Erythroblast (primary cell): ENCODE data around the gene LRP5.

ENCODE experiments used
- GATA1 ChIP-seq: IDR thresholded peaks from 2 replicates; pipeline ENCODE4 v1.6.1; 2011; ENCODE audit warnings: low read depth, mild to moderate bottlenecking, control low read depth, low read length, moderate library complexity
- POLR2A ChIP-seq: IDR thresholded peaks from 2 replicates; pipeline ENCODE4 v1.6.1; 2011; ENCODE audit warnings: mild to moderate bottlenecking, low read length

DNA sequence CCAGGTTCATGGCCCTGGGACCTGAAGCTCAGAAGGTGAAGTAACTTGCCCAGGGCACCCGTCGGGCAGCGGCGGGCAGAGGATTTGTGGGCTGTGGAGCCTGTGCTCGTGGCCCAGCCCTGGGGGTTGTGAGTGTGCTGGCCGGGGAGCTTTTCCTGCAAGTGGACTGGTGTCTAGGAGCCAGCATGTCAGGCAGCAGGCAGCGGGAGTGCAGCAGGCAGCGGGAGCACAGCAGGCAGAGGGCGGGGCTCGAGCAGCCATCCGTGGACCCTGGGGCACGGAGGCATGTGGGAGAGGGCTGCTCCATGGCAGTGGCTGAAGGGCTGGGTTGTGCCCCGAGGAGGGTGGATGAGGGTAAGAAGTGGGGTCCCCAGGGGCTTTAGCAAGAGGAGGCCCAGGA is 75.4 kb downstream of the LRP5 start:
- TF ChIP-seq POLR2A (no peak), GATA1 (no peak)
